ENCODE measurements around the gene CSAG3.
"Not testable (repeated sequence)": the region's sequence is repeated elsewhere in the genome, so short reads cannot be mapped to it uniquely, and the experiment has no call there.

The CSAG3 gene

DNA sequence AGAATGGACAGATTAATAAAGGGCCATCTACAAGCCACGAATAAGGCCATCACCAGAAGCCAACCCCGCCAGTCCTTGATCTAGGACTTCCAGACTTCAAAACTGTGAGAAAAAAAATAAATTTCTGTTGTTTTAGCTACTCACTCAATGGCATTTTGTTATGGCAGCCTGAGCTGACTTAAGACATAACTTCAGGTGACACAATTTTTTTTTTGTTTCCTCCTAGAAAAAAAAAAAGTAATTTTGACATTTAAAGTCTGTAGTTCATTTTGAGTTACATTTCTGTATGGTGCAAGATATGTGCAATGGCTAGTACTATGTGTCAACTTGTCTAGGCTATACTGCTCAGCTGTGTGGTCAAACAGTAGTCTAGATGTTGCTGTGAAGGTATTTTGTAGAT lies at the start of gene CSAG3:
Gene CSAG3 (plus strand): TSS at position 301 of the 400 bp plus-strand sequence.
- DNase-seq (ENCODE audit: low spot score) = not testable (repeated sequence)

DNA sequence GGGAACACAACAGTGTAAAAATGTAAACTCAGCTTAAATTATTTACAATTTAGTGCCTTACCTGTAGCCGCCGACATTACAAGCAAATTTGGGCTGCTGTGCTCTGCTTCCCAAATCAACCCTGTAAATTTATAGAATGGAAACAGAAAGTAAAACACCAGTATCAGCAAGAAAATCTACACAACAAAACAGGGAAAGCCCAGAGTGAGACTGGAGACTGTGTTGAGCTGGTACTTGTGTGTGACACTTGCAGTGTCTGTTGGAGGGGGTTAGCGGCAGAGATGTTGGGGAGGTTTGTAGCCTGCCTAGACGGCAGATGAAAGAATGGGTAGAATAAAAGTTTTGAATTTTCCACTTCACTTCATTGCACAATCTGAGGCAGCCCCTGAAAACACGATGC lies 45.8 kb upstream of the CSAG3 start:
- not testable (repeated sequence) for DNase-seq (ENCODE audit: low spot score)

DNA sequence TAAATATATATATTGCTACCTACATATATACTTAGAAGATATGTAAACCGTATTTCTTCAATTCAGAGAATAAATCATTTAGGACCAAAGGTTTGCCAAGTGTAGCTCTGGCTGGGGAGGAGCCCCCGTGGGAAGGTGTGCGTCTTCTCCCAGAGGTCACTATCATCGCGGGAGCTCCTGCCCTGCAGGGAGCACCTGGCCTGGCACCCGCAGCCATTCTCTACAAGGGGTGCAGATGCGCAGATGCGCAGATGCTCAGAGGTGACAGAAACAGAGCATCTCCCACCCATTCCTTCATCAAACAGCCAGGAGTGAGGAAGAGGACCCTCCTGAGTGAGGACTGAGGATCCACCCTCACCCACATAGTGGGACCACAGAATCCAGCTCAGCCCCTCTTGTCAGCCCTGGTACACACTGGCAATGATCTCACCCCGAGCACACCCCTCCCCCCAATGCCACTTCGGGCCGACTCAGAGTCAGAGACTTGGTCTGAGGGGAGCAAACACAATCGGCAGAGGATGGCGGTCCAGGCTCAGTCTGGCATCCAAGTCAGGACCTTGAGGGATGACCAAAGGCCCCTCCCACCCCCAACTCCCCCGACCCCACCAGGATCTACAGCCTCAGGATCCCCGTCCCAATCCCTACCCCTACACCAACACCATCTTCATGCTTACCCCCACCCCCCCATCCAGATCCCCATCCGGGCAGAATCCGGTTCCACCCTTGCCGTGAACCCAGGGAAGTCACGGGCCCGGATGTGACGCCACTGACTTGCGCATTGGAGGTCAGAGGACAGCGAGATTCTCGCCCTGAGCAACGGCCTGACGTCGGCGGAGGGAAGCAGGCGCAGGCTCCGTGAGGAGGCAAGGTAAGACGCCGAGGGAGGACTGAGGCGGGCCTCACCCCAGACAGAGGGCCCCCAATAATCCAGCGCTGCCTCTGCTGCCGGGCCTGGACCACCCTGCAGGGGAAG lies 44.9 kb upstream of the CSAG3 start, which contains the start of gene MAGEA2B:
Gene MAGEA2B (plus strand): TSS at position 814 of the 973 bp plus-strand sequence. CDS start 2,479 bp downstream, outside the sequence.
- not testable (repeated sequence) for DNase-seq (ENCODE audit: low spot score)

DNA sequence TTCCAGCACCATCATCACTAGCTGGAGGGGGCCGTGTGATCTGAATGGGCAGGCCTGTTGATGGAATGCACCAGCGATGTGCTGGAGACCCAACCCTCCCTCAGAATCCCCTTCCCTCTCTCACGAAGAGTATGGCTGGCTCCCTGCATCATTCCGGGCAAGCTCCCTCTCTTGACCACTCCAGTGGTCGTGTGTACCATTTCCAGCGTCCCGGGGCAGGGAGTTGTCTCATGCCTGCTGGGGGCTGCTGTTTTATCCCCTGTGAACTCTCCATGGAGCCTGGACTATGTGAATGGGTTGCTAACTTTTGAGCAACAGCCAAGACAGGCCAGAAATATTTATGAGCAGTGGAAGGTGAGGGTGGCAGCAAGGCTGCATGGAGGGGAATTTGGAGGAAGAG lies 33.6 kb upstream of the CSAG3 start:
- DNase-seq (ENCODE audit: low spot score) = no peak

DNA sequence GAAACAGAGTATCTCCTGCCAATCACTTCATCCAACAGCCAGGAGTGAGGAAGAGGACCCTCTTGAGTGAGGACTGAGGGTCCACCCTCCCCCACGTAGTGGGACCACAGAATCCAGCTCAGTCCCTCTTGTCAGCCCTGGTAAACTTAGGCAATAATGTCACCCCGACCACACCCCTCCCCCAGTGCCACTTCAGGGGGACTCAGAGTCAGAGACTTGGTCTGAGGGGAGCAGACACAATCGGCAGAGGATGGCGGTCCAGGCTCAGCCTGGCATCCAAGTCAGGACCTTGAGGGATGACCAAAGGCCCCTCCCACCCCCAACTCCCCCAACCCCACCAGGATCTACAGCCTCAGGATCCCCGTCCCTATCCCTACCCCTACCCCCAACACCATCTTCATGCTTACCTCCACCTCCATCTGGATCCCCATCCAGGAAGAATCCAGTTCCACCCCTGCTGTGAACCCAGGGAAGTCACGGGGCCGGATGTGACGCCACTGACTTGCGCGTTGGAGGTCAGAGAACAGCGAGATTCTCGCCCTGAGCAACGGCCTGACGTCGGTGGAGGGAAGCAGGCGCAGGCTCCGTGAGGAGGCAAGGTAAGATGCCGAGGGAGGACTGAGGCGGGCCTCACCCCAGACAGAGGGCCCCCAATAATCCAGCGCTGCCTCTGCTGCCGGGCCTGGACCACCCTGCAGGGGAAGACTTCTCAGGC lies 25.6 kb upstream of the CSAG3 start, which contains the start of the genes CSAG1 and MAGEA12:
Gene CSAG1 (minus strand): TSS at position 461 of the 715 bp plus-strand sequence. CDS start 1,261 bp downstream, outside the sequence.
Gene MAGEA12 (plus strand): TSS at position 497 of the 715 bp plus-strand sequence. CDS start 2,405 bp downstream, outside the sequence.
- DNase-seq (ENCODE audit: low spot score) = peak; percentile 92

DNA sequence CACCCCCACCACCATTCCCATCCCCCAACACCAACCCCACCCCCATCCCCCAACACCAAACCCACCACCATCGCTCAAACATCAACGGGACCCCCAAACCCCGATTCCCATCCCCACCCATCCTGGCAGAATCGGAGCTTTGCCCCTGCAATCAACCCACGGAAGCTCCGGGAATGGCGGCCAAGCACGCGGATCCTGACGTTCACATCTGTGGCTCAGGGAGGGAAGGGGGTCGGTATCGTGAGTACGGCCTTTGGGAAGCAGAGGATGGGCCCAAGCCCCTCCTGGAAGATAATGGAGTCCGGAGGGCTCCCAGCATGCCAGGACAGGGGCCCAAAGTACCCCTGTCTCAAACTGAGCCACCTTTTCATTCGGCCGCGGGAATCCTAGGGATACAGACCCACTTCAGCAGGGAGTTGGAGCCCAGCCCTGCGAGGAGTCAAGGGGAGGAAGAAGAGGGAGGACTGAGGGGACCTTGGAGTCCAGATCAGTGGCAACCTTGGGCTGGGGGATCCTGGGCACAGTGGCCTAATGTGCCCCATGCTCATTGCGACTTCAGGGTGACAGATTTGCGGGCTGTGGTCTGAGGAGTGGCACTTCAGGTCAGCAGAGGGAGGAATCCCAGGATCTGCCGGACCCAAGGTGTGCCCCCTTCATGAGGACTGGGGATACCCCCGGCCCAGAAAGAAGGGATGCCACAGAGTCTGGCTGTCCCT lies 24.7 kb upstream of the CSAG3 start:
- not testable (repeated sequence) for DNase-seq (ENCODE audit: low spot score)

DNA sequence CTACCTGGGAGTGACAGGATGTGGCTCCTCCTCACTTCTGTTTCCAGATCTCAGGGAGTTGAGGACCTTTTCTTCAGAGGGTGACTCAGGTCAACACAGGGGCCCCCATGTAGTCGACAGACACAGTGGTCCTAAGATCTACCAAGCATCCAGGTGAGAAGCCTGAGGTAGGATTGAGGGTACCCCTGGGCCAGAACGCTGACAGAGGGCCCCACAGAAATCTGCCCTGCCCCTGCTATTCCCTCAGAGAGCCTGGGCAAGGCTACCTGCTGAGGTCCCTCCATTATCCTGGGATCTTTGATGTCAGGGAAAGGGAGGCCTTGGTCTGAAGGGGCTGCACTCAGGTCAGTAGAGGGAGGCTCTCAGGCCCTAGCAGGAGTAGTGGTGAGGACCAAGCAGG lies 23.9 kb upstream of the CSAG3 start:
- DNase-seq (ENCODE audit: low spot score) = no peak

DNA sequence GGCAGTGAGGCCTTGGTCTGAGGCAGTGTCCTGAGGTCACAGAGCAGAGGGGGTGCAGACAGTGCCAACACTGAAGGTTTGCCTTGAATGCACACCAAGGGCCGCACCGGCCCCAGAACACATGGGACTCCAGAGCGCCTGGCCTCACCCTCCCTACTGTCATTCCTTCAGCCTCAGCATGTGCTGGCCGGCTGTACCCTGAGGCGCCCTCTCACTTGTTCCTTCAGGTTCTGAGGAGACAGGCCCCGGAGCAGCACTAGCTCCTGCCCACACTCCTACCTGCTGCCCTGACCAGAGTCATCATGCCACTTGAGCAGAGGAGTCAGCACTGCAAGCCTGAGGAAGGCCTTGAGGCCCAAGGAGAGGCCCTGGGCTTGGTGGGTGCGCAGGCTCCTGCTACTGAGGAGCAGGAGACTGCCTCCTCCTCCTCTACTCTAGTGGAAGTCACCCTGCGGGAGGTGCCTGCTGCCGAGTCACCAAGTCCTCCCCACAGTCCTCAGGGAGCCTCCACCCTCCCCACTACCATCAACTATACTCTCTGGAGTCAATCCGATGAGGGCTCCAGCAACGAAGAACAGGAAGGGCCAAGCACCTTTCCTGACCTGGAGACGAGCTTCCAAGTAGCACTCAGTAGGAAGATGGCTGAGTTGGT lies 23.0 kb upstream of the CSAG3 start:
- DNase-seq (ENCODE audit: low spot score) = no peak

DNA sequence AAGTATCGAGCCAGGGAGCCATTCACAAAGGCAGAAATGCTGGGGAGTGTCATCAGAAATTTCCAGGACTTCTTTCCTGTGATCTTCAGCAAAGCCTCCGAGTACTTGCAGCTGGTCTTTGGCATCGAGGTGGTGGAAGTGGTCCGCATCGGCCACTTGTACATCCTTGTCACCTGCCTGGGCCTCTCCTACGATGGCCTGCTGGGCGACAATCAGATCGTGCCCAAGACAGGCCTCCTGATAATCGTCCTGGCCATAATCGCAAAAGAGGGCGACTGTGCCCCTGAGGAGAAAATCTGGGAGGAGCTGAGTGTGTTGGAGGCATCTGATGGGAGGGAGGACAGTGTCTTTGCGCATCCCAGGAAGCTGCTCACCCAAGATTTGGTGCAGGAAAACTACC lies 22.5 kb upstream of the CSAG3 start:
- DNase-seq (ENCODE audit: low spot score) = not testable (repeated sequence)

DNA sequence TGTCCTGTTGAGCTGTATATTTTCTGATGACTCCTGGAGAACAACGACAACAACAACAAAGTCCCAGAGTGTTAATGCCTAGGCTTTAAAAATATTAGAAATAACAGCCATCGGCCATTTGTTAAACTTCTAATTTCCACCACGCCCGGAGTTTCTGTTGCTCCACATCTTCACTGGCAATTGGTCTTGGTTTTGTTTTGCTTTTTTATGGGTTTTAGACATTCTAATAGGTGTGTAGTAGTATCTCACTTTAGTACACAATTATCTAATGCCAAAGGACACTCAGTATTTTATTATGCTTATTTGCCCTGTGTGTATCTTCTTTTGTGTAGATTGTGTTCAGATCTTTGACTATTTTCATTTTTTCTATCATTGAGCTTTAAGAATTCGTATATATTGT lies 20.5 kb upstream of the CSAG3 start:
- DNase-seq (ENCODE audit: low spot score) = no peak

DNA sequence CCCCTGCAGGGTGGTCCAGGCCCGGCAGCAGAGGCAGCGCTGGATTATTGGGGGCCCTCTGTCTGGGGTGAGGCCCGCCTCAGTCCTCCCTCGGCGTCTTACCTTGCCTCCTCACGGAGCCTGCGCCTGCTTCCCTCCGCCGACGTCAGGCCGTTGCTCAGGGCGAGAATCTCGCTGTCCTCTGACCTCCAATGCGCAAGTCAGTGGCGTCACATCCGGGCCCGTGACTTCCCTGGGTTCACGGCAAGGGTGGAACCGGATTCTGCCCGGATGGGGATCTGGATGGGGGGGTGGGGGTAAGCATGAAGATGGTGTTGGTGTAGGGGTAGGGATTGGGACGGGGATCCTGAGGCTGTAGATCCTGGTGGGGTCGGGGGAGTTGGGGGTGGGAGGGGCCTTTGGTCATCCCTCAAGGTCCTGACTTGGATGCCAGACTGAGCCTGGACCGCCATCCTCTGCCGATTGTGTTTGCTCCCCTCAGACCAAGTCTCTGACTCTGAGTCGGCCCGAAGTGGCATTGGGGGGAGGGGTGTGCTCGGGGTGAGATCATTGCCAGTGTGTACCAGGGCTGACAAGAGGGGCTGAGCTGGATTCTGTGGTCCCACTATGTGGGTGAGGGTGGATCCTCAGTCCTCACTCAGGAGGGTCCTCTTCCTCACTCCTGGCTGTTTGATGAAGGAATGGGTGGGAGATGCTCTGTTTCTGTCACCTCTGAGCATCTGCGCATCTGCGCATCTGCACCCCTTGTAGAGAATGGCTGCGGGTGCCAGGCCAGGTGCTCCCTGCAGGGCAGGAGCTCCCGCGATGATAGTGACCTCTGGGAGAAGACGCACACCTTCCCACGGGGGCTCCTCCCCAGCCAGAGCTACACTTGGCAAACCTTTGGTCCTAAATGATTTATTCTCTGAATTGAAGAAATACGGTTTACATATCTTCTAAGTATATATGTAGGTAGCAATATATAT lies 5.0 kb upstream of the CSAG3 start, which contains the start of gene MAGEA2:
Gene MAGEA2 (minus strand): TSS at position 157 of the 965 bp plus-strand sequence. CDS start 2,479 bp downstream, outside the sequence.
- not testable (repeated sequence) for DNase-seq (ENCODE audit: low spot score)

DNA sequence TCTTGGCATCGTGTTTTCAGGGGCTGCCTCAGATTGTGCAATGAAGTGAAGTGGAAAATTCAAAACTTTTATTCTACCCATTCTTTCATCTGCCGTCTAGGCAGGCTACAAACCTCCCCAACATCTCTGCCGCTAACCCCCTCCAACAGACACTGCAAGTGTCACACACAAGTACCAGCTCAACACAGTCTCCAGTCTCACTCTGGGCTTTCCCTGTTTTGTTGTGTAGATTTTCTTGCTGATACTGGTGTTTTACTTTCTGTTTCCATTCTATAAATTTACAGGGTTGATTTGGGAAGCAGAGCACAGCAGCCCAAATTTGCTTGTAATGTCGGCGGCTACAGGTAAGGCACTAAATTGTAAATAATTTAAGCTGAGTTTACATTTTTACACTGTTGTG lies 4.1 kb upstream of the CSAG3 start:
- DNase-seq (ENCODE audit: low spot score) = not testable (repeated sequence)

DNA sequence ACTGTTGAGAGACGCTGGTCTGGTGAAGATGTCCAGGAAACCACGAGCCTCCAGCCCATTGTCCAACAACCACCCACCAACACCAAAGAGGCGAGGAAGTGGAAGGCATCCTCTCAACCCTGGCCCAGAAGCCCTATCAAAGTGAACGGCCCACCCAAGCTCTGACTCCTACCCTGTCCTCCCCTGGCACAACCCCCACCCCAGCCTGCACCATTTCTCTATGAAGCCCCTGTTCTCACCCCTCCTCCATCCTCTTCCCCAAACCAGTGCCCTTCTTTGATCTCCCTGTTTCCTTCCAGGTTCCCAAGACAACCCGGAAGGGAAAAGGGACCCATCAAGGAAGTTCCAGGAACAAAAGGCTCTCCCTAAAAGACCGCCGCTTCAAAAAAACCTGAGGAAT lies 526 bp downstream of the CSAG3 start:
- DNase-seq (ENCODE audit: low spot score) = not testable (repeated sequence)

DNA sequence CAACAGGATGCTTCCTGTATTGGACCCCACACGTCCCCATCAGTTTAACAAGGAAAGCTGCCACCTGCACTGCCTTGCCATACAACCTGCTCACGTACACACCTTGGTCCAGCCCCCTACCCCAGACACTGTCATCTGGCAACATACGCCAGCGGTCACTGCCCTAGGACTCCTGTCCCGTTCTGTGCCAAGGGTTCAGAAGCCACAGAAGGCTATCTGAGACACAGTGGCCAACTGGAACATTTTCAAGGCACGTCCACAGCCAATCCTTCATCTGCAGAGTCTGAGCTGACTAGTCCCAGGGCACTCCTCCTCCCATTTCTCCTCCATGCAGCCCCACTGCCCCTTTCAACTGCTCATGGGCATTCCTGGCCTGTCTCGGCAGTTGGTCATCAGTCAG lies 2.6 kb downstream of the CSAG3 start:
- not testable (repeated sequence) for DNase-seq (ENCODE audit: low spot score)

DNA sequence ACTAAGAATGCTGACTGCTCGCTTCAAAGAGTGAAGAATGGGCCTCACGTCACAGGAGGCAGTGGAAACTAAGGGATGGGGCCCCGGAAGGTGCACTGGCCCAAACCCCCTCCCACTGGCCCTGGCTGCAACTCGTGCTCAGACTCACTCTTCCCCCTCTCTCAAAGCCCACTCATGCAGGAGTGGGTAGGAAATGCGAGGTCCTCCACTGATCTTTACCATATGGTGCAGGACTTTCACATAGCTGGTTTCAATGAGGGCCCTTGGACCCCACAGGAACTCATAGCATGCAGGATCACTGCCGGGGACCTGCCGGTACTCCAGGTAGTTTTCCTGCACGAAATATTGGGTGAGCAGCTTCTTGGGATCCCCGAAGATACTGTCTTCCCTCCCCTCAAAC lies 7.5 kb downstream of the CSAG3 start:
- not testable (repeated sequence) for DNase-seq (ENCODE audit: low spot score)

DNA sequence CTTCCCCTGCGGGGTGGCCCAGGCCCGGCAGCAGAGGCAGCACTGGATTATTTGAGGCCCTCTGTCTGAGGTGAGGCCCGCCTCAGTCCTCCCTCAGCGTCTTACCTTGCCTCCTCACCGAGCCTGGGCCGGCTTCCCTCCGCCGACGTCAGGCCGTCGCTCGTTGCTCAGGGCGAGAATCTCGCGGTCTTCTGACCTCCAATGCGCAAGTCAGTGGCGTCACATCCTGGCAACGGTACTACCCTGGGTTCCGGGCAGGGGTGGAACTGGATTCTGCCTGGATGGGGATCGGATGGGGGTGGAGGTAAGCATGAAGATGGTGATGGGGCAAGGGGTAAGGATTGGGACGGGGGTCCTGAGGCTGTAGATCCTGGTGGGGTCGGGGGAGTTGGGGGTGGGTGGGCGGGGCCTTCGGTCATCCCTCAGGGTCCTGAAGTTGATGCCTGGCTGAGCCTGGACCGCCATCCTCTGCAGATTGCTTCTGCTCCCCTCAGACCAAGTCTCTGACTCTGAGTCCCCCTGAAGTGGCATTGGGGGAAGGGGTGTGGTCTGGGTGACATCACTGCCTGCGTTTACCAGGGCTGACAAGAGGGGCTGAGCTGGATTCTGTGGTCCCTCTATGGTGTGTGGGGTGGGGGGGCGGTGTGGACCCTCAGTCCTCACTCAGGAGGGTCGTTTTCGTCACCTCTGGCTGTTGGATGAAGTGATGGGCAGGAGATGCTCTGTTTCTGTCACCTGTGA lies 10.7 kb downstream of the CSAG3 start, which contains the start of gene MAGEA6:
Gene MAGEA6 (minus strand): TSS at position 141 of the 741 bp plus-strand sequence. CDS start 2,039 bp downstream, outside the sequence.
- not testable (repeated sequence) for DNase-seq (ENCODE audit: low spot score)

DNA sequence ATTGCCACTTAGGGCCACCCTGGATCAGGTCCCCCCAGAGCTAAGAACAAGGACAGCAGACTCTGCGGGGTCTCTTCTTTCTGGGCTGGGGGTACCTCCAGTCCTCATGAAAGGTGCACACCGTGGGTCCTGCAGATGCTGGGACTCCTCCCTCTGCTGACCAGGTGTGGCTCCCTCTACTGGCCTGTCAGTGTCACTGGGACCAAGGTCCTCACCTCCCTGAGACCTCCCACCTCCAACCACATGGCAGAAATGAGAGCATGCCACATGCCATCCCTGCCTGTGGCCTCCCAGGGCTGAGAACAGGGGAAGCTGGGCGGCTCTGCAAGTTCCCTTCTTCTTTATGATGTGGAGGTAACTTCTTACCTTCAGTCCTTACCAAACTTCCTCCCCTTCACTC lies 28.0 kb downstream of the CSAG3 start:
- not testable (repeated sequence) for DNase-seq (ENCODE audit: low spot score)

DNA sequence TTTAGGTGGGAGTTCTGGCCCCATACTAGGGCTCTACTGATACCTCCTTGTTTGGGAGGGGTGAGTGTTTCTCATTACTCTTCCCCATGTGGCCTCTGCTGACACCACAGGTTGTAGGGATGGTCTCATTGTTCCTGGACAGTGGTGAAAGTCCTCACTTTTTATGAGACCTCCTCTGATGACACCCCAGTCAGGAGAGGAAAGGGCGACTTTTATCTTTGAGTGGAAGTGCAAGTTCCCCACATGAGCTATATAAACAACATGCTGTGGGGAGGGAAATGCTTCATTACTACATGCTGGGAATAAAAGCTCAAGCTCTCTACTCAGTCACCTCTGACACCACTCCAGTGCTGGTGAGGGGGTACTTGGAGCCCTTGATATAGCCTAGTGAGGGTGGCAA lies 39.9 kb downstream of the CSAG3 start:
- no peak for DNase-seq (ENCODE audit: low spot score)

DNA sequence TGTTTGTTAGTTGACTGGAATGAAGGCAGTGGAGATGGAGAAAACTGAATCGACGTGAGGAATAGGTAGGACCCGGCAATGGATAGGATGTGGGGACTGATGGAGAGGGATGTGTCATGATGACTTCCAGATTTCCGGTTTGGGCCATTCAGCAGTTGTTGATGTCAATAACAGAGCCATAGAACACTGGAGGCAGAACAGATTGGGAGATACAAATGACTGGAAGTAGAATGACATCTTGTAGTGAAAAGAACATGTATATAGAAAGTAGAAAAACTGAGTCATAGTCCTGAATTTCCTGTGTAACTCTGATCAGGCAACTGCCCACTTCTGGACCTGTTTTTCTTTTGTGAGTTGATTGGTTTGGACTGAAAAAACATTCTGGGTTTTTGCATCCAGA lies 47.0 kb downstream of the CSAG3 start:
- DNase-seq (ENCODE audit: low spot score) = no peak
